Naive thymus-derived CD4-positive, alpha-beta T cell (primary cell): ENCODE results near the gene SIDT1. TPM values are rescaled to one million over a fixed set of nuclear protein-coding genes. Genes with fewer than 3 reads are reported as not detected.

ENCODE experiments used
- ATAC-seq: fragments of 150-1000 bp; cut with Tn5 transposase; 2 replicates; pipeline ENCODE4 v1.10.0; 2021; ENCODE audit warnings: mild to moderate bottlenecking, moderate library complexity
- CTCF ChIA-PET: fragments of 350-600 bp; sonication (Branson Sonifier 250); formaldehyde crosslinking; loops from one replicate; lab custom pipeline; 2021; ENCODE audit warnings: antibody characterized with exemption; lab: Charles Lee
- POLR2A ChIA-PET: fragments of 350-600 bp; sonication (Branson Sonifier 250); formaldehyde crosslinking; loops from one replicate; lab custom pipeline; 2021; ENCODE audit warnings: antibody characterized with exemption, inconsistent platforms; lab: Charles Lee
- DNase-seq, 9 donors: peaks; one replicate each; pipeline versions ENCODE4 v3.0.0 to v3.0.0-alpha.2; 2020 to 2022; ENCODE audit warnings: mixed read lengths in 1 of 9
- H3K27ac ChIP-seq: one replicate; pipeline ENCODE4 v1.7.0; 2013; ENCODE audit warnings: mild to moderate bottlenecking, low read depth, low read length, moderate library complexity
- H3K27me3 ChIP-seq, 2 donors: one replicate each; pipeline ENCODE4 v1.7.0; 2013; ENCODE audit warnings: low read length in 2 of 2, mild to moderate bottlenecking in 2 of 2, moderate library complexity in 2 of 2; ENCODE audit not compliant: control insufficient read depth in 2 of 2, insufficient read depth in 2 of 2
- H3K36me3 ChIP-seq, 3 experiments: 1 replicate in 2 of 3; 2 replicates in 1 of 3; pipeline ENCODE4 v1.7.0; 2013; ENCODE audit warnings: low read length in 3 of 3, mild to moderate bottlenecking in 3 of 3, moderate library complexity in 1 of 3; ENCODE audit not compliant: insufficient read depth in 3 of 3, control insufficient read depth in 2 of 3
- H3K4me1 ChIP-seq, 2 donors: one replicate each; pipeline ENCODE4 v1.7.0; 2013; ENCODE audit warnings: low read length in 2 of 2, mild to moderate bottlenecking in 2 of 2, moderate library complexity in 1 of 2; ENCODE audit not compliant: control insufficient read depth in 2 of 2, insufficient read depth in 2 of 2
- H3K4me3 ChIP-seq: 2 replicates; pipeline ENCODE4 v1.7.0; 2013; ENCODE audit warnings: mild to moderate bottlenecking, low read length
- H3K9me3 ChIP-seq, 3 experiments: 1 replicate in 2 of 3; 2 replicates in 1 of 3; pipeline ENCODE4 v1.7.0; 2013; ENCODE audit warnings: low read length in 3 of 3; ENCODE audit not compliant: control insufficient read depth in 2 of 3
- H3K27ac Mint-ChIP-seq, 9 donors: one replicate each; pipeline ENCODE4 v1.8.0; 2020 to 2022; ENCODE audit warnings: mixed read lengths in 9 of 9, mild to moderate bottlenecking in 8 of 9, moderate library complexity in 5 of 9, inconsistent platforms in 2 of 9
- H3K27me3 Mint-ChIP-seq, 5 donors: one replicate each; pipeline ENCODE4 v1.8.0; 2021 to 2022; ENCODE audit warnings: mixed read lengths in 5 of 5, mild to moderate bottlenecking in 1 of 5
- H3K36me3 Mint-ChIP-seq, 5 donors: one replicate each; pipeline ENCODE4 v1.8.0; 2020 to 2022; ENCODE audit warnings: mixed read lengths in 5 of 5, mild to moderate bottlenecking in 3 of 5, inconsistent platforms in 1 of 5
- H3K4me1 Mint-ChIP-seq, 7 donors: one replicate each; pipeline ENCODE4 v1.8.0; 2020 to 2022; ENCODE audit warnings: mixed read lengths in 7 of 7, mild to moderate bottlenecking in 3 of 7, inconsistent platforms in 1 of 7
- H3K4me3 Mint-ChIP-seq, 10 donors: one replicate each; pipeline ENCODE4 v1.8.0; 2020 to 2022; ENCODE audit warnings: mild to moderate bottlenecking in 10 of 10, mixed read lengths in 10 of 10, moderate library complexity in 6 of 10, inconsistent platforms in 2 of 10
- H3K9me3 Mint-ChIP-seq, 11 donors: one replicate each; pipeline ENCODE4 v1.8.0; 2020 to 2022; ENCODE audit warnings: mixed read lengths in 11 of 11, mild to moderate bottlenecking in 4 of 11, inconsistent platforms in 1 of 11, moderate library complexity in 1 of 11
- intact Hi-C, 2 donors: fragments of 100-400 bp; cut with micrococcal nuclease; formaldehyde crosslinking; loops; one replicate each; pipeline ENCODE4 v1.15.1; 2023
- polyA plus RNA-seq, 2 donors: library from polyadenylated mRNA; unstranded; fragments of 300-500 nt; fragmentation: Illumina TruSeq; gene quantifications; one replicate each; pipeline ENCODE4 v1.2.3, GENCODE V29; 2021
- total RNA-seq, 6 experiments: library from RNA in 5 of 6; stranded (reverse) in 5 of 6; gene quantifications; 1 replicate in 5 of 6; 2 replicates in 1 of 6; pipeline ENCODE4 v1.2.3 and lab custom pipeline; 2021 to 2026

The SIDT1 gene
- total and polyA plus RNA-seq, 7 experiments from 2014 or later = 19.9 to 65.7 (median 58.5) TPM

- H3K9me3 ChIP-seq = no peaks in the 10 kb centered on the region
- Mint-ChIP-seq H3K27ac (no peak overlapping the region), H3K27me3 (no peaks in the 10 kb centered on the region), H3K9me3 (no peaks in the 10 kb centered on the region), H3K4me3 (no peak overlapping the region), H3K36me3 (peaks cover 4 to 63% (median 34%) of the 10 kb centered on the region in 5 donors), H3K4me1 (peaks cover under 1 to 29% (median 19%) of the 10 kb centered on the region in 7 donors)
- H3K36me3 ChIP-seq = peaks cover 4 to 51% (median 21%) of the 10 kb centered on the region in 3 experiments
- ChIA-PET CTCF (no interaction called here), POLR2A (no interaction called here)
- no peaks in the 10 kb centered on the region for H3K27me3 ChIP-seq
- ATAC-seq = no peak
- H3K27ac ChIP-seq = no peak overlapping the region
- no peak overlapping the region for H3K4me3 ChIP-seq
- intact Hi-C loops = no loop called here
- no peaks in the 10 kb centered on the region for H3K4me1 ChIP-seq
- no peak for DNase-seq
Measured at GRCh38 chr3:113585720-113586119, 53.4 kb downstream of the SIDT1 start.

- Histone ChIP-seq H3K4me3 (no peak overlapping the region), H3K9me3 (no peaks in the 10 kb centered on the region), H3K27me3 (no peaks in the 10 kb centered on the region), H3K36me3 (peaks cover 4 to 44% (median 18%) of the 10 kb centered on the region in 3 experiments), H3K4me1 (no peaks in the 10 kb centered on the region), H3K27ac (no peak overlapping the region)
- Mint-ChIP-seq H3K27ac (peak overlapping the region in 1 of 9 donors; percentile 32), H3K4me3 (no peak overlapping the region), H3K9me3 (no peaks in the 10 kb centered on the region), H3K27me3 (no peaks in the 10 kb centered on the region), H3K4me1 (peaks cover 3 to 43% (median 26%) of the 10 kb centered on the region in 7 donors), H3K36me3 (peaks cover 4 to 68% (median 38%) of the 10 kb centered on the region in 5 donors)
- DNase-seq (no peak), ATAC-seq (no peak)
- intact Hi-C loops = no loop called here
- POLR2A ChIA-PET = interaction anchor here (1.0 kb wide), 2 partner anchors 72 to 74 kb away, joined by 4 to 7 read pairs; partner anchors contain the start of gene SPICE1
- CTCF ChIA-PET = interaction anchor here (0.6 to 2.0 kb wide), 3 partner anchors 11 to 95 kb away, joined by 4 to 11 read pairs (median 5); no protein-coding TSS in a partner anchor
Measured at GRCh38 chr3:113588806-113589205, 56.5 kb downstream of the SIDT1 start.

- POLR2A ChIA-PET = interaction anchor here (1.0 kb wide), 2 partner anchors 17 to 73 kb away, joined by 3 to 4 read pairs; no protein-coding TSS in a partner anchor
- H3K36me3 Mint-ChIP-seq = peaks cover 4 to 70% (median 42%) of the 10 kb centered on the region in 5 donors
- H3K27ac Mint-ChIP-seq = peak overlapping the region in 2 of 9 donors; percentile 56 to 61
Measured at GRCh38 chr3:113589971-113590370, 57.6 kb downstream of the SIDT1 start.

GRCh38 chr3:113590983-113591382 lies 58.6 kb downstream of the SIDT1 start:
- ATAC-seq (peak; percentile 65), DNase-seq (peak in 7 of 9 donors; percentile 23 to 58 (median 36))
- Mint-ChIP-seq H3K27ac (peak overlapping the region in 6 of 9 donors; percentile 19 to 79 (median 63)), H3K27me3 (no peaks in the 10 kb centered on the region), H3K36me3 (peaks cover 8 to 73% (median 34%) of the 10 kb centered on the region in 5 donors), H3K9me3 (no peaks in the 10 kb centered on the region), H3K4me1 (peaks cover 6 to 43% (median 26%) of the 10 kb centered on the region in 7 donors), H3K4me3 (peak overlapping the region in 7 of 10 donors; percentile 12 to 64 (median 40))
- no peaks in the 10 kb centered on the region for H3K9me3 ChIP-seq
- ChIA-PET CTCF (interaction anchor here (1.2 kb wide), 1 partner anchor 99 kb away, joined by 3 read pairs; no protein-coding TSS in a partner anchor), POLR2A (interaction anchor here (0.7 kb wide), 1 partner anchor 18 kb away, joined by 4 read pairs; no protein-coding TSS in a partner anchor)
- no peak overlapping the region for H3K4me3 ChIP-seq
- no peaks in the 10 kb centered on the region for H3K27me3 ChIP-seq
- no peak overlapping the region for H3K27ac ChIP-seq
- intact Hi-C loops = no loop called here
- peaks cover 0 to 31% (median 8%) of the 10 kb centered on the region in 3 experiments for H3K36me3 ChIP-seq
- no peaks in the 10 kb centered on the region for H3K4me1 ChIP-seq

More at GRCh38 chr3:113589971-113590370, 57.6 kb downstream of the SIDT1 start:
- Histone ChIP-seq H3K4me1 (no peaks in the 10 kb centered on the region), H3K27me3 (no peaks in the 10 kb centered on the region), H3K4me3 (no peak overlapping the region), H3K9me3 (no peaks in the 10 kb centered on the region), H3K36me3 (peaks cover 4 to 34% (median 13%) of the 10 kb centered on the region in 3 experiments), H3K27ac (no peak overlapping the region)
- Mint-ChIP-seq H3K4me3 (peak overlapping the region in 3 of 10 donors; percentile 15 to 57 (median 45)), H3K9me3 (no peaks in the 10 kb centered on the region), H3K4me1 (peaks cover 3 to 43% (median 26%) of the 10 kb centered on the region in 7 donors), H3K27me3 (no peaks in the 10 kb centered on the region)
- CTCF ChIA-PET = interaction anchor here (1.2 kb wide), 1 partner anchor 98 kb away, joined by 3 read pairs; no protein-coding TSS in a partner anchor
- intact Hi-C loops = no loop called here
- DNase-seq (no peak), ATAC-seq (no peak)

- intact Hi-C loops = no loop called here
- no peak overlapping the region for H3K27ac ChIP-seq
- ATAC-seq = no peak
- no peak for DNase-seq
- no peaks in the 10 kb centered on the region for H3K27me3 Mint-ChIP-seq
- H3K4me1 Mint-ChIP-seq = peaks cover 7 to 30% (median 22%) of the 10 kb centered on the region in 7 donors
- H3K27me3 ChIP-seq = no peaks in the 10 kb centered on the region
- H3K27ac Mint-ChIP-seq = no peak overlapping the region
- POLR2A ChIA-PET = no interaction called here
- no peaks in the 10 kb centered on the region for H3K9me3 Mint-ChIP-seq
- peaks cover 0 to 15% (median 0%) of the 10 kb centered on the region in 3 experiments for H3K36me3 ChIP-seq
- H3K4me3 Mint-ChIP-seq = no peak overlapping the region
- H3K4me3 ChIP-seq = no peak overlapping the region
- H3K36me3 Mint-ChIP-seq = peaks cover 8 to 59% (median 38%) of the 10 kb centered on the region in 5 donors
- H3K4me1 ChIP-seq = no peaks in the 10 kb centered on the region
- CTCF ChIA-PET = interaction anchor here (0.7 kb wide), 1 partner anchor 28 kb away, joined by 3 read pairs; no protein-coding TSS in a partner anchor
- no peaks in the 10 kb centered on the region for H3K9me3 ChIP-seq
Measured at GRCh38 chr3:113594066-113594465, 61.7 kb downstream of the SIDT1 start.

- Mint-ChIP-seq H3K4me1 (peaks cover 0 to 5% (median 0%) of the 10 kb centered on the region in 7 donors), H3K4me3 (no peak overlapping the region), H3K9me3 (no peaks in the 10 kb centered on the region), H3K36me3 (peaks cover 8 to 59% (median 19%) of the 10 kb centered on the region in 5 donors), H3K27ac (peak overlapping the region in 1 of 9 donors; percentile 21), H3K27me3 (no peaks in the 10 kb centered on the region)
- POLR2A ChIA-PET = no interaction called here
- H3K4me1 ChIP-seq = no peaks in the 10 kb centered on the region
- intact Hi-C loops = no loop called here
- no peaks in the 10 kb centered on the region for H3K27me3 ChIP-seq
- H3K36me3 ChIP-seq = peaks cover 6 to 27% (median 8%) of the 10 kb centered on the region in 3 experiments
- H3K9me3 ChIP-seq = no peaks in the 10 kb centered on the region
- ATAC-seq = no peak
- CTCF ChIA-PET = no interaction called here
- H3K27ac ChIP-seq = no peak overlapping the region
- DNase-seq = no peak
- no peak overlapping the region for H3K4me3 ChIP-seq
Measured at GRCh38 chr3:113597596-113598354, 65.4 kb downstream of the SIDT1 start.
